Ammon's horn (tissue), 1 donor: ENCODE results near the gene ATP2C2.

Source experiments
- DNase-seq: peaks from one replicate; pipeline ENCODE4 v3.0.0-alpha.2; 2016; ENCODE audit warnings: low spot score

Gene ATP2C2

DNA sequence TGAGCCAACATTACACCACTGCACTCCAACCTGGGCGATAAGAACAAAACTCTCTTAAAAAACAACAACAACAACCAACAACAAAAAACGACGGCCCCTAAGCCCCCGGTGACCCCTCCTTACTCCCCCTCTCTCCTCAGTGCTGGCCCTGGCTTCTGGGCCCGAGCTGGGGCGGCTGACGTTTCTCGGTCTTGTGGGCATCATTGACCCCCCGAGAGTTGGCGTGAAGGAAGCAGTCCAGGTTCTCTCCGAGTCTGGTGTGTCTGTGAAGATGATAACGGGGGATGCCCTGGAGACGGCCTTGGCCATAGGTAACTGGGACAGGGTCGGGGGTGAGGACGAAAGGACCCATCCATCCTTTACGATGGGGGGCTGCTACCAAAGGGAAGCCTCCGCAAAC, 83.4 kb downstream of the ATP2C2 start:
- DNase-seq: no peak

DNA sequence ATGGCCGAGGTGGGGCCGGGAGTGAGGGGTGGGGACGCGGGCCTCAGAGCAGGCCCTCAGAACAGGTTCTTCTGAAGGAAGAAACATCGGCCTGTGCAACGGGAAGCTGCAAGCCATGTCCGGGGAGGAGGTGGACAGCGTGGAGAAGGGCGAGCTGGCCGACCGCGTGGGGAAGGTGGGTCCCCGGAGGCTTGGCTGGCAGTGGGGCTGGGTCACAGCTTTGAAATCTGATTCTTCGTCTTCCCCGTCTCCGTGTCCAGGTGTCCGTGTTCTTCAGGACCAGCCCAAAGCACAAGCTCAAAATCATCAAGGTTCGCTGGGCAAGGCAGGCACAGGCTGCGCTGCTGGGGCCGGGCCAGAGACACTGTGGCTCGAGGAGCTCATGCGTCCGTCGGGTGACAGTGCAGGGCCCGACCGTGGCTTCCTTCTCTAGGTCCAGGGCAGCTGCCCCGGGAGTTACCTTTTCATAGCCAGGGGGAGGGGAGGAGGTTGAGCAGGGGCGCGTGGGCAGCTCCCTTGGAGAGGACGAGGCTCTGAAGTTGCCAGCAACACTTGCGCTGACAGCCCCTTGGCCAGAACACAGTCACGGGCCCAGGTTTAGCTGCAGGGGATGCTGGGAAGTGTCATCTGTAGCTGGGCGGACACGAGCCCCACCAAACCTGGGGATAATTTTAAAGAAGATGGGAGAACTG, 84.9 kb downstream of the ATP2C2 start:
- no peak for DNase-seq

DNA sequence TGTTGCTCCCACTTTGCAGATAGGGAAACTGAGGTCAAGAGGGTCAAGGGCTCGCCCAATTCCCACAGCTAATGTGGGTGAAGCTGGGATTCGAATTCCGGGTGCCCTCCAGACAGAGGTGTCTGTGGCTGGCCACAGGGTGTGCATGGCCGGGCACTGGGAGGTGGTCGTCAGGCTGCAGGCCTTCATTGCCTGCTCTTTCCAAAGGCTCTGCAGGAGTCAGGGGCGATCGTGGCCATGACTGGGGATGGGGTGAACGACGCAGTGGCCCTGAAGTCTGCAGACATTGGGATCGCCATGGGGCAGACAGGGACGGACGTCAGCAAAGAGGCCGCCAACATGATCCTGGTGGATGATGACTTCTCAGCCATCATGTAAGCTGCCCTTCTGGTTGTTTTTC, 86.3 kb downstream of the ATP2C2 start:
- no peak for DNase-seq

DNA sequence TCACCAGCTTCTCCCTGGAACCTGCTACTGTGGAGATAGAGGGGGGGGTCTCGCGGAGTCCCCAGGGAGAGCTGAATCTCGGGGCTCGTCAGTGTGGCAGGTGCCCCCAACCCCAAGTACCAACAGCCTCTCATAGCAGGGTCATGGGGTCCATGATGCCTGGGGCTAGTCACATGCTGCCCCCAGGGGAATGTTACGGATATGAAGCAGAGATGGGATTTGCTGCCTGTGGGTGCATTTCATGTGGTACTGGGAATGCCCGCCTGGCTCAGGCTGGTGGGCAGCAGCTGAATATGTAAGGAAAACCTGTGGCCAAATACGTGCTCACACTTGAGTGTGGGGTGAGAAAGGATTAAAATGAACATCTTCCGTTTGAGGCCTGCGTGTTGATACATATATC, 86.7 kb downstream of the ATP2C2 start:
- no peak for DNase-seq

DNA sequence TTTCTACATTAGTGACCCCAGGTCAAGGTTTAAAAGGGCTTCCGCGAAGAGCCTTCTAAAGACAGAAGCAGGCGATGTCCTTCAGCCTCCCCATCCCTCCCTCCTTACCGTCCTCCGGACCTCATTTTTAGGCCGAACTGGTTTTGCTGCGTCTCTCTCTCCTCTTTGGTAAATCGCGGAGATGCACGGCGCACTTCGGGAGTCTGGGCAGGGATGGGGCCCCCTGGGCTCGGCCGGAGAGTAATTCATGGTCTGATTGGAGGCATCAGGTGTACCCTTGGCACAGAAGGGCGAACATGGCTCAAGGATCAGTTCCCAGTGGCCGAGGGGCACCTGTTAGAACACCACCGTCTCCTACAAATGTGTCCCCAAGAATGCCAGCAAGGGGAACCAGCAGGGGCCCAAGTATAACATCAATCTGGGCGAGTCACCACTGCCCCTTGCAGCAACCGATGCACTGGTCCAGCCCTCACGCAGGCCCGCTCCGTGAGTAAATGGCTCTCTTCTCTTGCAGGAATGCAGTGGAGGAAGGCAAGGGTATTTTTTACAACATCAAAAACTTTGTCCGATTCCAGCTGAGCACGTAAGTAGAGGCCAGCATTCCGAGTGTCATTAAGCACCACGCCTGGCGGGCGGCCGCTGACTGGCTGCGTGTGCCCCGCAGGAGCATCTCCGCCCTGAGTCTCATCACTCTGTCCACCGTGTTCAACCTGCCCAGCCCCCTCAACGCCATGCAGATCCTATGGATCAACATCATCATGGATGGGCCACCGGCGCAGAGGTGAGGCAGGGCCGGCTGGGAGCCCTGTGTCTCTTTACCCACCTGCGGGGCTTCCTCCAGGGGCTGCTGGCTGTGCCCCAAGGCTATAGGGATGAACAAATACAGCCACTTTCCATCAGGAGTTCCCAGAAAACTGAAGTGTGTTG, 90.5 kb downstream of the ATP2C2 start:
- no peak for DNase-seq

DNA sequence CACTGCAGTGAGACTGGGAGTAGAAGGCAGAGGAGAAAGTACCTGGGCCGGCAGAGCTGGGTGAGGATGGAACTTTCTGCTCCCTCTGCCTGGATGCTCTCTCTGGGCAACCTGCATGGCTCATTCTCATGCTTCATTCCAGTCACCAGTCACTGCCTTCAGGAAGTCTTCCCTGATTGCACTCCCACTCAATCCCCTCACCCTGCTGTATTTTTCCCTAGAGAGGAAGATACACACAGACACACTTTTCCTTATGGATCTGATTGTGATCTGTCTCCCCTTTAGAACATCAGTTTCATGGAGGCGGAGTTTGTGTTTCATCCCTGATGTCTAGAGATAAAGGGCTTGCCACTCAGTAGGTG, 91.2 kb downstream of the ATP2C2 start:
- DNase-seq: no peak

DNA sequence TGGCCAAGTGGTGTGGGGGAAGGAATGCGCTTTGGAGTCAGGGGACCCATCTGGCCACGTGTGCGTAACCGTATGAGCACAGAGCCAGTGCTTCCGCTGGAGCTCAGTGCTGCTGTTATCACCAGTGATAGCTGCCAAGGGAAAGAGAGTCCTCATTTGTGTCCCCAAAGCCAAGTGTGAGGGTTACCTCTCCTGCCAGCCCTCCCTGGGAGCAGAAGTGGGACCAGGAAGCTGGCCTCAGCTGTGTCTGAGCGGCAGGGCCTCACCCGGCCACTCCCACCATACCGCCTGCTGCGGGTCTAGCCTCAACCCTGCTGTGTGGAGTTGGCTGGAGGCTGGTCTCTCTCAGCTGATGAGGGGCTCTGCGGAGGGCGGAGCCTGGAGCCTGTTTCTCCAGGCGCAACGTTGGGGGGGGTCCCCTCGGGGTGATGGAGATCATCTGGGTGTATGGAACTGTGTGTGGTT, 91.6 kb downstream of the ATP2C2 start:
- DNase-seq: no peak

DNA sequence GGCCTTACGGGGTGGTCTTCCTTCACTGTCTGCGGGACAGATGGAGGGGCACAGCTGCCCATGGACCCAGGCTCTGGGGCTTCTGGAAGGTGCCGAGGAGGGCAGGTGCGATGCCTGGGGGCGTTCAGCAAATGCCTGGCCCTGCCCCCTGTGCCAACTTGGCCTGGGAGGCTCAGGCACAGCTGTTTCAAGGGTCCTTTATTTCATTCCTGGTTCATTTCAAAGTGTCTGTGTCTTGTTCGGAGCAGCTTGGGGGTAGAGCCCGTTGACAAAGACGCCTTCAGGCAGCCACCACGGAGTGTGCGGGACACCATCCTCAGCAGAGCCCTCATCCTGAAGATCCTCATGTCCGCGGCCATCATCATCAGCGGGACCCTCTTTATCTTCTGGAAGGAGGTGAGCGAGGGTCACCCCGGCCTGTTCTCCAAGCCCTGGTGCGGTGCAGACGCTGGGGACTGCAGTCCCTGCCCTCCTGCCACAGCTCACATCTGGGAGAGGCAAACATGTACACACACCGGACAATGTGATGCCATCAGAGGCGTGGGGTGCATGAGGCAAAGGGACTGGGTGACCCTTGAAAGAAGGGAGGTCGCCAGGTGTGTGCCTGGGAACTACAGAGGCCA, 92.2 kb downstream of the ATP2C2 start:
- DNase-seq: no peak

DNA sequence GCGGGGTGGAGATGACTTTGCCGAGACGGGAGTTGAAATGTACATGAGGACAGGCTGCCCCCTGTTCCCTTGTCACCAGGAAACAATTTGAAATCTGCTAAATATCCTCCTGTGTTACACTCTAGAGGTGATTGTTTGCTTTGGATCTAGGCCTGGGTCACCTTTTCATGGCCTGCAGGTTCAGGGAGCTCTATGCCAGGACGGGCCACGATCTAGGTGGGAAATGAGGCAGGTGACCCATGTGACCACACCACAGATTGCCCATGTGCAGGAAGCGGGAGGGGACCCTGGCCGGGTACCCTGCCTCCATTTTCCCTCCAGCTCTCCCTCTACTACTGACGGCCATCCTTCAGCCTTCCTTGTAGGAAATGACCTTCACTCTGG, 92.7 kb downstream of the ATP2C2 start:
- DNase-seq: no peak

DNA sequence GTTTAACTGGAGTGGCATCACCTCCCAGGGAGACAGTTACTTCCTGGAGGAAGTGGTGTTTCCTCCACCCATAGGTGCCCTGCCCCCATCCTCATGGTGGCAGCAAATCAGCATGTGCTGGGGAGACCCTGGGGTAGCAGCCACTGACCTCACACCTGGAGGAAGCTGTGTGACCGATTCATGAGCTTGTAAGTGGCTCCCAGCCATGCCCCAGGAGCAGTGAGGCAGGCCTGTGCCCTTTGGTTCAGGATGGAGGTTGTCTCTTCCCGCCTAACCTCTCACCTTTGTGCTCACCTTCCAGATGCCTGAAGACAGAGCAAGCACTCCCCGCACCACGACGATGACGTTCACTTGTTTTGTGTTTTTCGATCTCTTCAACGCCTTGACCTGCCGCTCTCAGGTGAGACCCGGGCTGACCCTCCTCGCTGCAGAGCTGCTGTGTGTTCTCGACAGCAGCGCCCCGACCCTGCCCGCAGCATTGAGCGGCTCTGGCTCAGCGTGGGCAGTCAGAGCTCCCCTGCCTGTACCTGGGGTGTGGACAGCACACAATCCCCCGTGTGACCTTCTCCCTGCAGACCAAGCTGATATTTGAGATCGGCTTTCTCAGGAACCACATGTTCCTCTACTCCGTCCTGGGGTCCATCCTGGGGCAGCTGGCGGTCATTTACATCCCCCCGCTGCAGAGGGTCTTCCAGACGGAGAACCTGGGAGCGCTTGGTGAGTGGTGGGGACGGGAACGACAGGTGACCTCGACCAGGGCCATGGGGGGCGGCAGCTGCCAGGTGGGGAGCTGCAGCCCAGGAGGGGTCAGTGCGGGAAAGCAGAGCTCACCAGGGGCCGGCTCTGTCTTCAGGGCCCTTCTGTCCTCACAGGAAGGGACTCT, 93.3 kb downstream of the ATP2C2 start:
- no peak for DNase-seq

DNA sequence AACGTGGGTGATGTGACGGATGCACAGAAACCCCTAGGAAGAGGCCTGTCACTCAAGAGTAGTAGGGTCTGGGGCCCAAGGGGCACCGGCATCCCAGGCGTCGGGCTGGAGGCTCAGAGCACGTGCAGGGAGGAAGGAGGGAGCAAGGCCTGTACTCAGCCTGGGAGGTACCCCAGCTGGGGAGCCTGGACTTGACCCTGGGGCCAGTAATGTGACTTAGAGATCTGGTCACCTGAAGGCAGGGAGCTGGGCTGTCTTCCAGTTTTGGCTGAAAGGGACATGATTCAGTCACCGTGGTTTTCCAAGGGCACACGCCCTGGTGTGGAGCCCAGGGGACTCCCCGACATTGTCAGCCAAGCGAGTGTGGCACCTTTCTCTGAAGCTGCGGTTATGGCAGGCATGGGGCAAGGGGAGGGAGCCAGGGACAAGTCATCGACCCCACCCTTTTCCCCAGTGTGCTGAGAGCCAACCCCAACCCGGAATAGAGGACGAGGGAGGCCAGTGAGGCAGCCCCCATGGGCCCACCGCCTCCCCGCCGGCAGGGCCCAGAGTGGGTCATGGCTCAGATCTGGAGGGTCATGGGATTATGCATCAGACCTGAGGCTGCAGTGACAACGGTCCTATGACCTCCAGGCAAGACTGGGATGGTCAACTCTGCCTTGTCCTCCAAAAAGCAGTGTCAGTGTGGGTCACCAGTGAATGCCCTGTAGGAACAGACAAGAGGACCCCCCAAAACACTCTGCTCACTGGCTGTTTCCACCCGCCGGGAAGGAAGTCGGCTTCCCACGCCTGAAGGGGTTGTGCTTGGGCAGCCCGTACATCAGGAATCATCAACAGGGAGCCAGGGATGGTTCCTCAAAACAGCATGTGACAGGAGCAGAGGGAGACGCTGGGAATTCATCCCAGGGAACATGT, 94.2 kb downstream of the ATP2C2 start:
- no peak for DNase-seq

DNA sequence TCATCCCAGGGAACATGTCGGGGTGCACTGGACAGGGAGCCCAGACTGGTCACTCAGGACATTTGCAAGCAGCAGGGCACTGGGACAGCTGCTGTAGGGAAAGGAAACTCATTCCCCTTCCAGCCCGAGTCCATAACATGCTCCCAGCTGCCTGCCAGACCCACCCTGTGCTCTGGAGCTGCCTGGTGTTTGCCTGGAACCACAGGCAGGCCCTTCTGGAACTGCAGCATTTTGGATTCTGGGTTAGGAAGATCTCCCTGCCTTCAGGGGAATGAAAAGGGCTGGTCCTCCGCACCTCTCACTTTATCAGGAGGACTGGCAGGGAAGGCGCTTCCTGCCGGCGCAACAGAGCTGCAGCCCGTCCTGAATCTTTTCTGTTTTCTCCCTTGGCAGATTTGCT, 94.9 kb downstream of the ATP2C2 start:
- no peak for DNase-seq

DNA sequence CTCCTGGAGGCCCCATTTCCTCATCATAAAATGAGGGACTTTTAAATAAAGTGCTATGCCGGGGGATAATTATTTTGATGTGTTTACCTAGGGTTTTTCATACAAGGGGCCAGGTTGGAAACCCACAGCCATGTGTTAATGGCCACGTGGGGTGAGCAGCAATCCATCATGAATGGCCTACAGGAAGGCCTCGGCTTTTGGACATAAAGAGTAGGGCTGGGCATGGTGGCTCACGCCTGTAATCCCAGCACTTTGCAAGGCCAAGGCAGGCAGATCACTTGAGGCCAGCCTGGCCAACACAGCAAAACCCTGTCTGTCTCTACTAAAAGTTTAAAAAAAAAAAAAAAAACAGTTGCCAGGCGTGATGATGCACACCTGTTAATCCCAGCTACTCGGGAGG, 95.8 kb downstream of the ATP2C2 start:
- DNase-seq: no peak

DNA sequence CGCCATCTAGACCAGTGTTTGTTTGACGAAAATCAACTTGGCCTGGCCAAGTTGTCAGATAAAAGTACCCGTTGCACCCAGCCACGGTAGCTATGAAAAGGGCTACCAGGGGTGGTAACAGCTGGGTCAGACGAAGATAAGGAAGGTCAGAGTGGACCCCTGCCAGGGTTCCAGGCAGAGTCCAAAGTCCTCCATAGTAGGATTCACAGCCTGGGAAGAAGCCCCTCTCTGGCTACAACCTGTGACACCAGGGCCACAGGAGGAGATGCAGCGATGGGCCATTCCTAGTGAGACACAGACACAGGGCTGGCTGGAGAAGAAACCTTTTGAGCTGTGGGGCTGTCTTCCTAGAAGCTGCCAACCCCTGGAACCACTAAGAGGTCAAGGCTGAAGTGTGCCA, 96.8 kb downstream of the ATP2C2 start:
- DNase-seq: no peak

DNA sequence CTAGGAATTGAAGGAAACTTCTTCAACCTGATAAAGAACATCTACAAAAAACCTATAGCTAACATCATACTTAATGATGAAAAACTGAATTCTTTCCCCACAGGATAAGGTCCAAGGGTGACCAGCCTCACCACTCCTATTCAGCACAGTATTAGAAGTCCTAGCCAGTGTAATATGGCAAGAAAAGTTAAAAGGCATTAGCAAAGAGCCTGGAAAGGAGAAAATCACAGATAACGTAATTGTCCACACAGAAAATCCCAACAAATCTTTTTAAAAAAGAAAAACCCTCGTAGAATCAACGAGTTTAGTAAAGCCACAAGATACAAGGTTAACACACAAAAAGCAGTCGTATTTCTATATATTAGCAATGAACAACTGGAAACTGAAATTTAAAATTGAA, 98.4 kb downstream of the ATP2C2 start:
- DNase-seq: no peak

DNA sequence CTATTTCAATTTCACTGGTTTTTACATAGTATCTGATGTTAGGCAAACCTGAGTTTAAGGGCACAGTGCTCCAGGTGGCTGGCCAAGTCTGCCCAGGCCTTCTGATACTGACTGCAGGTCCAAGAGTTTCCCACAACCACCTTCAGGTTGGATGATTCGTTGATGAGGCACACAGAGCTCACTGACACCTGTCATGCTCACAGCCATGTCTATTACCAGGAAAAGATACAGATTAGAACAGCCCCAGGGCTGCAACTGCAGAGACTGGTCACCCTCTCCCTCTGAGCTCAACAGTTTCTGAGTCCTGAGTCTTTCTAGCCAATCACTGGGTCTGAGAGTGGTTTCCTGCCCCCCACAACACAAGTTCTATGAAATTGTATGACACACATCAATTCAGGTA, 98.9 kb downstream of the ATP2C2 start:
- no peak for DNase-seq

DNA sequence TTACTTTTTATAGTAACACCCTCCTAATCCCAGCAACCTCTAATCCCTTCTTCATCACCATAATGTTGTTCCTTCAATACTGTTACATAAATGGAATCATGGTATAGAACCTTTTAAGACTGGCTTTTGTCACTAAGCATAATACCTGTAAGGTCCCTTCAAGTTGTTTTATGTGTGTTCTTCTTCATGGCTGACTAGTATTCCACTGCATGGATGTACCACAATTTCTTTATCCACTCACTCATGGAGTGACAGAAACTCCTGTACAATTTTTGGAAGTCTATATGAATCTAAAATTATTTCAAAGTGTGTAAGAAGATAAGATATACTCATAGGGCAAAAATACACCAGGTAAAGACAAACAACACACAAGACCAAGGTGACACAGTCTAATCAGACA, 99.4 kb downstream of the ATP2C2 start:
- DNase-seq: no peak

DNA sequence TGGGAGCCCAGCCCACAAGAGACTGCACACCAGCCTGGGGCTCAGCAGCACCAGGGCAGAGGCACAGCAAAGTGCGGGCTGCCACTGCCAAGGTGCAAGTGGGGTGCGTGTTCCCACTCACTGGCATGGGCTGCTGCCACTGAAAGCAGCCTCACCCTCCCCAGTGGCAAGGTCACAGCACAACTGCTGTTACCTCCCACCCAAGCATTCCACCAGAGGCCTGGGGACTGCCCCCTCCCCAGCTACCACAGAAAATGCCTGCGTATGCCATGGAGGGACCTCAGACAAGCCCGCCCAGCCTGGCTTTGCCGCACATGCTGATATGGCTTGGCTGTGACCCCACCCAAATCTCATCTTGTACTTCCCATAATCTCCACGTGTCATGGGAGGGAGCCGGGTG, 103.0 kb downstream of the ATP2C2 start:
- no peak for DNase-seq

DNA sequence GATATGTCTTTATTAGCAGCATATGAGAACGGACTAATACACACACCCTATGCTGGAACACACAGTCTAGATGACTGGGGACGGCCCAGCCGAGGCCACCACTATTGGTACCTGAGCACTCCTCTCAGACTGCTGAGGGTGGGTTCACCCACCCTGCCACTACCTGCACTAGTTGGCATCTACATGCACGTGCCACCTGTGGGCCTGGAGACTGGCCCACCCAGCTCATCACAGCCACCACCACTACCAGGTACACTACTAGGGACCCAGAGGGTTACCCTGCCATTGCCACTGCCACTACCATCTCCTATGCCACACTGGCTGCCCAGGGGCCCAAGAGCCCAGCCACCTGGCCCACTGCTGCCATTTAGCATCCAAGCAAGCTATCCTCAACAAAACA, 103.6 kb downstream of the ATP2C2 start:
- DNase-seq: no peak

DNA sequence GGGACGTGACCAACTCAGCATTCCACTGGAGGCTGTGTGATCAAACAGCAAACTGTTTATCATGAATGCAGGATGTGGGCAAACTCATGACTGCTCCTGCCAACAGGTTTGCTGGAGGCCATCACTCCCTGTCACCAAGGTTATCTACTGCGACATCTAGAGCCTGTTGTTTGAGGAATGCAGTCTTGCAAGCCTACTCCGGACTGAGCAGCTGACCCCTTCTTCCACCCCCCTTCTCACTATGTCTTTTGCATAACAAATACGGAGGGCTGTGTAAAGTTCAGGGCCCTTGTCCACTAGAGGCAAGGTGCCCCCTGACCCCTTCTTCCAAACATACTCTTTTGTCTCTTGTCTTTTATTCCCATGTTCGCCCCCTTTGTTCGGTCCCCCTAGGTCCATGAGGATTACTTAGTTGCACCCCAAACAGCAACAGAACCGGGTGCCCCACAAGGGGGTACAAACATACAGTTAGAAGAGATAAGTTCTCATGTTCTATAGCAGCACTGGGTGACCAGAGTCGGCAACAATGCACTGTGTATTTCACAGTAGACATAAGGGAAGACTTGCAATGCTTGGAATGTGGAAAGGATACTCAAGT, 107.4 kb downstream of the ATP2C2 start:
- DNase-seq: no peak

DNA sequence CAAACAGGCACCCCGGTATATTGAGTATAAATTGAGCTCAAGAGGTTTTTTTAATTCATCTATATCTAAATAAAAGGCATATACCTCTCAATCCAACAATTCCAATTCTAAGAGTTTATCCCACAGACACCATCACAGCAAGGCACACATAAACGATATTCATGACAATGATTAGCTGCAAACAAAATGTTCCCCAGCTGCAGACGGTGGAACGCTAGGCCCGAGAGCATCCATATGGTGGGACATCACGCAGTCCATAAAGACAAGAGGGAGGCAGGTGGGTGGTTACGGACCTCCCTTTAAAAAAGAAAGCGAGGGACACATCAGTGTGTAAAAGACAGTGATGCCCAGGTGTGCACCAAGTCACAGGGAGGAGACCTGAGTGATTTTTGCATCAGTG, 108.1 kb downstream of the ATP2C2 start:
- no peak for DNase-seq
